HG02571 (cell line): Measurements from ENCODE around the gene NAIF1.
A peak's percentile ranks its signal among the peaks of the same experiment; 100 is the strongest.

ENCODE experiments used
- ATAC-seq: cut with Tn5 transposase; IDR thresholded peaks from one replicate; pipeline ENCODE4 v1.9.1; 2021; ENCODE audit warnings: mild to moderate bottlenecking, moderate library complexity; ENCODE audit not compliant: unreplicated experiment

The NAIF1 gene

GRCh38 chr9:128102861-128103588, 35.9 kb upstream of the NAIF1 start:
- ATAC-seq: no peak

GRCh38 chr9:128102196-128102595, 35.1 kb upstream of the NAIF1 start:
- ATAC-seq: no peak

DNA sequence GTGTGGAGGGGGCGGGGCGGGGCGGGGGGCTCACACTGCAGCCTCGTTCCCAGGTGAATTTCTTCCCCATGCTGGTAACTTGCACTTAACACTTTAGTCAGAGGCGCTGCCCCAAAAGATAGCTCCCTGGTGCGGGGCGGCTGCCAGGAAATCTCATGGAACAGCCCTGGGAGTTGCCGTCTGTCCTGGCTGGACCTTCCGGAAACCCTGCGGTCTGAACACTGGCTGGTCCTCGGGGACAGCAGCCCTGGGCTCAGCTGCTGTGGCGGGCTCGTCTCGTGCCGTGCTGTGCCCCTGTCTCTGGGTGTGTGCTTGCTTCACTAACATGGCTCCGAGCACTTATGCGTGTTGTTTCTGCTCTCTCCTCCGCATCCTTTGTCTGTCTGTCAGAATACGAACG, 34.6 kb upstream of the NAIF1 start:
- ATAC-seq: no peak

DNA sequence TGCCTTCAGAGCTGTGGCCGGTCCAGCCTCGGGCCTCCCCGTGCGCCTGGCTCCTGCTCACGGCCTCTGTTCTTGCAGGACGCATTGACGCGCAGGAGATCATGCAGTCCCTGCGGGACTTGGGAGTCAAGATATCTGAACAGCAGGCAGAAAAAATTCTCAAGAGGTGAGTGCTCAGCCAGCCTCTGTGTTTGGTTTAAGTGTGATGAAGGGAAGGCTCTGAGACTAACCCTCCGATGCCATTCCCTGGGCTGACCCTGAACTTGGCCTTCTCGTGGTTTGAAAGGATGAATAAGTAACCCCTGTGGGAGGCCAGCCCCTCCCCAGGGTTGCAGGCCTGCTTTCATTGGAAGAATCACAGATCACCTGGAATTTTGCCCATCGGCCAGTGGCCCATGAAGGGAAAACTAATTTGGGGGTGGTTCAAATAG, 34.1 kb upstream of the NAIF1 start:
- ATAC-seq: no peak

DNA sequence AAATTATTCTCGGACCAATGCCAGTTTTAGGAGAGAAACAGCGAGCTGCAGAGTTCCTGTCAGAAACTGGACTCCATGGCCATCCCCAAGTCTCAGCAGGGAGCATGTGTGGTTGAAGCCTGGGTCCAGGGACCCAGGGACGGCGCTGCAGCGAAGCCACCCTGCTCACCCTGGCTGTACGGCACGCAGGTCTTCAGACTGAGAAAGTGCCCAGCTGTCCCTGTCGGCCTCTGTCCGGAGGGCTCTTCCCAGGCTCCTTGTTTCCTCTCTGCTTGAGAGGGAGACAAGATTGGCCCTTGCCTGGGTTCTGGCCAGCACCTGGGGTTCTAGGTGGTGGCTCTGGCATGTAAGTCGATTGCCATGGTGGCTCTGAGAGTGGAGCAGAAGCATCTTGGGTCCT, 33.5 kb upstream of the NAIF1 start:
- no peak for ATAC-seq

GRCh38 chr9:128099932-128100491, 32.9 kb upstream of the NAIF1 start:
- no peak for ATAC-seq

DNA sequence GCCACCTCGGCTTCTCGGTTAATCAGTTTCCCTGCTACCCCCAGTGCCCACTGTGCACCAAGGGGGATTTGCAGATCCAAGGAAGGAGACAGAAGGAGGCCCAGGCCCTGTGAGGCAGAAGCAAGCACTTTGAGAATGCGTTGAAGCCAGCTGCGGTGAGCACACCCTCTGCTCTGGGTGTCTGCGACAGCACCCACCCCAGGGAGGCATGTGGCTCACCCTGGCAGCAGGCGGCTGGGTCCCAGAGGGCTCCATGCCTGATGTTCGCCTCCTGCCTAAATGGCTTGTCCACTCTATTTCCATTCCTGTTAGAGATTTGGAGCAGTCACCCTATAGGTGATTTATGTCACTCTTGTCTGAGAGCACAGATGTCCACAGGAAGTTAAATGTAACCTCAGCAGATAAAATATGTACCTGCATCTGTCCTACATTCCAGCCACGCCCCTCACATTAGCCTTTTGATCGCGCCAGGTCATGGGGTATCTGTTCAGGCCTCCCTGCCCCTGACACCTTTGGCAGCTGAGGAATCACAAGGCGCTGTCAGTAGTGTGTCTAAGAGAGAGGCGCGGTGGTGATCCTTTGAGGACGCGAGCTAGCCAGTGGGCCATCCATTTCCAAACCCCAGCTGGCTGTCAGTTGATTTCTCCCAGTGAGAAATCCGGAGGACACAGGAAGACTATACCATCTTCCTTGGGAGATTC, 32.3 kb upstream of the NAIF1 start:
- ATAC-seq: no peak

DNA sequence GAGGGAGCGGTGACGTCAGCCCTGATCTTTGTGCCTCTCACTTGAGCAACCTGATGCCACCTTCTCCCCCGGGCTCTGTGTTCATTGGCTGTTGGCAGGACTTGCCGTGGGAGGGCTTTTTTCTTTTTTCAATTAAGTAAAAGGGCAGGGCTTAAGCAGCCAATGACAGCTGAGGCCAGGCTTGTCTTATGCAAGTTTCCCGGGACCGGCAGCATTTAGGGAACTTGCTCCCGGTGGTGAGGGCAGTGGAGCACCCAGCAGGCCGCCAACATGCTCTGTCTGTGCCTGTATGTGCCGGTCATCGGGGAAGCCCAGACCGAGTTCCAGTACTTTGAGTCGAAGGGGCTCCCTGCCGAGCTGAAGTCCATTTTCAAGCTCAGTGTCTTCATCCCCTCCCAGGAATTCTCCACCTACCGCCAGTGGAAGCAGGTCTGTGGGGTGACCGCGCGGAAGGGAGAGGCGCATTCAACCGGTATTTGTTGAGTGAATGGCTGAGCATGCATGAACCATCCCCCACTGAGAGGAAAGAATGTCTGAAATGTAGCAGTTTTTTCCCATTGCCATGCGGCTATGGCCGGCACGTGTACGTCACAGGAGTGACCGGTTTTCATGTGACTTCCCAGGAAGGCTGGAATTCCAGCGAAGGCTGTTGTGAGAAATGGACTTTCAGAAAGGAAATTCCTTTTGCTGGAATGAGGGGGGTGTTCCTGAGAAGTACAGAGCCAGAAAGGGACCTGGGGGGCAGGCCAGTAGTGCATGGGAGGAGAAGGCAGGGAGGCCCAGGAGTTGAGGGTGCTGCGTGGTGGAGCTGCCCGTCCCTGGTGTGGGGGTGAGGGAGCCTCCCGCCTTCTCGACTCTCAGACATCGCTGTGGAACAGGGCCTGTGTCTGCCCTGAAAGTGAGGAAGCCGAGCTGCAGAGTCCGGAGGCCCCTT, 31.4 kb upstream of the NAIF1 start:
- no peak for ATAC-seq

GRCh38 chr9:128097543-128098296, 30.6 kb upstream of the NAIF1 start:
- ATAC-seq: no peak

GRCh38 chr9:128096616-128097536, 29.8 kb upstream of the NAIF1 start:
- no peak for ATAC-seq

DNA sequence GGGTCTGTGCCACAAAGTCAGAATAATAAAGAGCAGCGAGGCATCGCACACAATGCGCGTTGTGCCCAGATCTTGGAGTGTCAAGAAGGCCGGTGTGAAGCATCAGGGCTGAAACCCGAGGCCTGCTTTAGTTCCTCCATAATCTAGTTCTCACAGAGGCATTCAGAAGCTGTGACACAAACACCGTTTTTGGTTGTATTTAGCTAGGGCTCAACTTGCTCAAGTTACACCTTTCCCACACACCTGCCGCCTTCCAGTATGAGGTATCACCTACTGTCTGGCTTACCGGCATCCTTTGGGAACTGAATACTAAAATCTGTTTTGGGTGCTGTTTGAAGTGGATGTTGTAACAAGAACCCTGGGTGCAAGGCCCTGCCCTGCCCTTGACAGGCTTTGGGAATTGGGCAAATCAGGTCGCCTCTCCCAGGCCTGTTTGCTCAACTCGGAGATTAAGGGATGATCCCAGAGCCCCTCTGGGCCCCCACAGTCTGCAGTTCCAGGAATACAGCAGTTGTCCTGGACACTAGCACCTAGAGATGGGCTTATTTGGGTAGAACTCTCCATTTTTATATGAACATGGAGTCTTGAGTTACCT, 27.9 kb upstream of the NAIF1 start:
- ATAC-seq: no peak

DNA sequence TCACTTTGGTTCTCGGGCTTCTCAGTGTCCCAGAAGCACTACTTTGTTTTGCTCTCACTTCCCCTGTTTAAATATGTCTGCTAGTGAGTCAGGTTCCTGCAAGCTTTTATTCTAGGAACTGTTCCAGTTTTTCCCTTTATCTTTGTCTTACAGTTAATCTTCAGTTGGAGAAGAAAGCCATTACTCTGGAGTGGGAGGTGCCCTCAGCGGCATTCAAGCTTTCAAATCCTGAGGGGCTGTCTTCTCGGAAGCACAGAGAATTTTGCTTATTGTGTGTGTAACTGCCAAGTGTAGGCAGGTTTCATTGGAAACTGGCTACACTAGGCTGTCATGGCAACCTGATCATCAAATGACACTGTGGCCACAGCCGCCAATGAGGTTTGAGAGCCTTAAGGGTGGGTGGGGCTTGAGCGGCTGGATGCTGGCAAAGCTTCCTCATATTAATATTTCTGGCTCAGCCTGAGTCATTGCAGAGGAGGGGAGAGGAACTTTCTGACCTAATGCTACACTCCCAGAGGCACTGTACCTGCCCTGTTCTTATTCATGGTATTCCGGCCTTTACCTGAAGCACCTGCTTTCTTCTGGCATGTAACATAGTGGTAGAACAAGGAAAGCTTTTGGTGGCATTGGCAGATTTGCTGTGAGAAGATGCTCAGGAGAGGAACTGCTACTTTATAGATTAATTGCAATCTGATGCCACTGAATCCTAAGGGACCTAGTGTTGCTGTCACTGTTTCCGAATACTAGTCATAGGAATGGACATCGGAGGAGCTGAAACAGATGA, 27.2 kb upstream of the NAIF1 start:
- ATAC-seq: peak; percentile 79

- no peak for ATAC-seq
Measured at GRCh38 chr9:128093011-128093410, 25.9 kb upstream of the NAIF1 start.

DNA sequence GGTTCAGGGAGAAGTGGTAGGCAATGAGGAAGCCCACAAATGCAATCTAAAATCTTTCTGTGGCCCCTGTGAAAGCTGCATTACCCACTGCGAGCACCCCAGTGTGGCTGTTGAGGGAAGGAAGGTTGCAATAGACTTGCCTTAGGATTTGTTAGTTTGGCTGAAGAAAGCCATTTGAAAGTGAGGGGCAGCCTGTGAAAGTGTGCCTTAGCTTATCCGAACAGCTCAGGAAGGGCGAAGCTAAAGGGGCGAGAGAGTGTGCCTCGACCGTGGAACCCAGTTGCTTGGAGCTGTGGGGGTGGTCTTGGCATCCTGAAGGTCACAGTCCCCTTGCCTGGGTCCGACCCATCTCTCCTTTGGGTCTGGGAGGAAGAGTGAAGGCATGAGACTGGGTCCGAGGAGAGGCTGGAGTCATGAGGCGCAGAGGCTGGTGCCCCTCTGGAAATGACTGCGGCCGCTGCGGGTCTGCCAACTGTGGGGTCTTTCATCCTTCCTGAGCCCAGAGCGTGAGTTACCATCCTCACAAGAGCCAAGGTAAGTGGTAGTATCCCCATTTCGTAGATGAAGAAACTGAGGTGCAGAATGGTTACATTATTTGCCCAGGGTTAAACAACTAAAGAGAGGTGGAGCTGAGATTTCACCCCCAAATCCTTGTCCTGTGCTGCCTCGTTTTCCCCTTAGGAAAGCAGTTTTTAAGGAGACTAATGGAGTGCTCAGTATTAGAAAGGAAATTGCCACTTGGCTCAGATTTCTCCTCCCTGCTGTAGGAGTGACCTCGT, 25.3 kb upstream of the NAIF1 start:
- no peak for ATAC-seq

GRCh38 chr9:128091571-128091970, 24.5 kb upstream of the NAIF1 start:
- ATAC-seq: no peak

DNA sequence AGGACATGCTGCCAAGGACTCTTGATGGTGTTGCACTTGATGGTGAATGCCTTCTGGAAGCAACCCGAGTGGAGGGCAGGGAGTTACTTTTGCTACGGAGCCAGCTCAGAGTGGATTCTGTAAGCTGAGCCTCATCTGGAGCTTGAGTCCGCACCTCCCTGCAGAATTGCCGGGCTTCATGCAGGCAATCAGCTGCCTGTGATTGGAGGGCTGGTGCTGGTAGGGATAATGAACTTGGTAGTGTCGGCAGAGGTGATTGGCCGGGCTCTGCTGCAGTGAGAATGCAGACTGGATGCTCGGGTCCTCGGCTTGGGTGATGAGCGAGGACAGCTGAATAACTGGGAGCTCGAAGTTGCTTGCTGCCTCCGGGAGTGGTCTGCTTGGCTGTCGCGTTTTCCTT, 24.0 kb upstream of the NAIF1 start:
- ATAC-seq: no peak

DNA sequence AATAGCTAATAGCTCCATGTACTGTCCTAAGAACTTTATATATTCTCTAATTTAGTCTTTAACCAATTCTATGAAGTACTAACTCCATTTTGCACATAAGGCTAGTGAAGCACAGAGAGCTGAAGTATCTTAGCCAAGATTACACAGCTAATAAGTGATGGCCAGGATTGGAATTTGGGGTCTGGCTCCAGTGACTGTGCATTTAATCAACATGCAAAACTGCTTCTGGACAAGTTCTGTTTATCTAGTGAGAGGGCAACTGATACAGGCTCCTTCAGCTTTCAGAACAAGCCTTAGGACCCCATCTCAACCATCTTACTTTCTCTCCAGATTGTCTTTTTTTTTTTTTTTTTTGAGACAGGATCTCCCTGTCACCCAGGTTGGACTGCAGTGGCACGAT, 22.2 kb upstream of the NAIF1 start:
- ATAC-seq: no peak
